ENCODE measurements around the gene DMD. TPM values are rescaled to one million over a fixed set of nuclear protein-coding genes. Genes with fewer than 3 reads are reported as not detected.

Gene DMD
- polyA plus RNA-seq, 2 of the 4 experiments (the other 2 are of a cell fraction): 0.03 TPM; not detected in 1

DNA sequence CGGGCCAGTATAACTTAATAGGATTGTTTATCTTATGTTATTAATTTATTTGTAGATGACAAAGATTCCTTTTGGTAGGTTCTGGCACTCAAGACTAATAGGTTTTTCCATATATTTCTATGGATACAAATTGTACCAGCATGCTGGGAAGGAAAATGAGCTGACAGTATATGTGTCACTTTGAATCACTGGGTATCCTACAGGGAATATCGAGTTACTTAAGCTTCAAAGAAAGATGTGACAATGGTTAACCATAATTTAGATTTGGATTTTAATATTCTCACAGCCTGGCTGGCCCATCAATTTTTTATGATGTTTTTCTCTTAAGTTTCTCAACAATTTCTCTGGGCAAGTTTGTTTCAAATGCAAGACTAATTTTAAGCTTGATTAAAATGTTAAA is 1640.7 kb downstream of the DMD start:
- 0% methylated on average over 2 of the region's 2 CpGs for WGBS (ENCODE audit: missing lambda C conversion rate)
- no peaks in the 10 kb centered on the region for H3K4me1 ChIP-seq
- H3K4me3 ChIP-seq: no peak overlapping the region
- no peak for ATAC-seq
- no peak for TF ChIP-seq FOSL2 (IDR thresholded peaks at IDR 0.05)
- no peak for TF ChIP-seq FOSL2 (CRISPR knock-in tag; IDR thresholded peaks at IDR 0.05)
- no peak for TF ChIP-seq SMC3 (IDR thresholded peaks at IDR 0.05)
- TF ChIP-seq, protein P1, sequence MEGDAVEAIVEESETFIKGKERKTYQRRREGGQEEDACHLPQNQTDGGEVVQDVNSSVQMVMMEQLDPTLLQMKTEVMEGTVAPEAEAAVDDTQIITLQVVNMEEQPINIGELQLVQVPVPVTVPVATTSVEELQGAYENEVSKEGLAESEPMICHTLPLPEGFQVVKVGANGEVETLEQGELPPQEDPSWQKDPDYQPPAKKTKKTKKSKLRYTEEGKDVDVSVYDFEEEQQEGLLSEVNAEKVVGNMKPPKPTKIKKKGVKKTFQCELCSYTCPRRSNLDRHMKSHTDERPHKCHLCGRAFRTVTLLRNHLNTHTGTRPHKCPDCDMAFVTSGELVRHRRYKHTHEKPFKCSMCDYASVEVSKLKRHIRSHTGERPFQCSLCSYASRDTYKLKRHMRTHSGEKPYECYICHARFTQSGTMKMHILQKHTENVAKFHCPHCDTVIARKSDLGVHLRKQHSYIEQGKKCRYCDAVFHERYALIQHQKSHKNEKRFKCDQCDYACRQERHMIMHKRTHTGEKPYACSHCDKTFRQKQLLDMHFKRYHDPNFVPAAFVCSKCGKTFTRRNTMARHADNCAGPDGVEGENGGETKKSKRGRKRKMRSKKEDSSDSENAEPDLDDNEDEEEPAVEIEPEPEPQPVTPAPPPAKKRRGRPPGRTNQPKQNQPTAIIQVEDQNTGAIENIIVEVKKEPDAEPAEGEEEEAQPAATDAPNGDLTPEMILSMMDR (IDR thresholded peaks at IDR 0.05): no peak
- no peak for TF ChIP-seq NPAS2 (CRISPR knock-in tag; IDR thresholded peaks at IDR 0.05; ENCODE audit: borderline replicate concordance)
- no peak overlapping the region for H3K27ac ChIP-seq
- CTCF ChIA-PET: no interaction called here
- FAIRE-seq: no peak
- H3K4me2 ChIP-seq: no peak overlapping the region
- H3K9me3 ChIP-seq: no peaks in the 10 kb centered on the region
- DNase-seq (ENCODE audit: low read depth in 1 of 2, low spot score in 1 of 2): no peak
- POLR2A ChIA-PET: no interaction called here

DNA sequence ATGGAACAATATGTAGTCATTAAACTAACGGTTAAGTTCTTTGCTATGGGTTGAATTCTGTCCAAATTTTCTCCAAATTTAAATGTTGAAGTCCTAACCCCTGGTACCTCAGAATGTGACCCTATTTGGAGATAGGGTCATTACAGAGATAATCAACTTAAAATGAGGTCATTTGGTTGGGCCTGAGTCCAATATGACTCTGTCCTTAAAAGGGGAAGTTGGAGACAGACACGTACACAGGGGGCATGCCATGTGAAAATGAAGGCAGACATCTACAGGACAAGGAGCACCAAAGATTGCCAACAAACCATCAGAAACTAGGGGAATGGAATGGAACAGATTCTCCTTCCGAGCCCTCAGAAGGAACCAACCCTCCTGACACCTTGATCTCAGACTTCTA is 1647.6 kb downstream of the DMD start:
- TF ChIP-seq HDAC2 (IDR thresholded peaks at IDR 0.05) (no peak), TP53 (CRISPR knock-in tag; IDR thresholded peaks at IDR 0.05) (no peak)
- no peak for ATAC-seq
- no peak overlapping the region for H3K4me3 ChIP-seq
- no peak for DNase-seq (ENCODE audit: low read depth in 1 of 2, low spot score in 1 of 2)
- H3K27ac ChIP-seq: no peak overlapping the region
- FAIRE-seq: no peak
- POLR2A ChIA-PET: no interaction called here
- no peaks in the 10 kb centered on the region for H3K9me3 ChIP-seq
- no peaks in the 10 kb centered on the region for H3K4me1 ChIP-seq
- CTCF ChIA-PET: no interaction called here
- WGBS (ENCODE audit: missing lambda C conversion rate): 1% methylated on average over 3 of the region's 3 CpGs
- H3K4me2 ChIP-seq: no peak overlapping the region

DNA sequence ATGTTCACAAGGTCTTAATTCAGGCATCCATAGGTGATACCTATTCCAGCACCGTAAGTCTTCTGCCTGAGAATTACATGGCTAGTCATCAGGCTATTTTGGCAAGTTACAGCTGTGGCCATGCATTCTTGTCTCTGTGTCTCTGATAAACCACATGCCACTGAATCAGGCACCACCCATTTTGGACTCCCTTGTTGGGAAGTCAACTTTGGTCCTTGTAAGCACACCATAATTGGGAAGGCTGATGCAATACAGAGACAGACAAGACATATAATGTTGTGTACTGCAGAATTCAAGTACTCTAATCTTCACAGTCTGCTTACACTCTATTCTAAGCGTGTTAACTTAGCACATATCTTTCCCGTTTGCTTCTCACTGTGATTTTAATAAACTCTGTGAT is 1655.8 kb downstream of the DMD start:
- WGBS (ENCODE audit: missing lambda C conversion rate): 6% methylated on average over 3 of the region's 3 CpGs
- Histone ChIP-seq H3K9me3 (no peaks in the 10 kb centered on the region), H3K4me3 (no peak overlapping the region), H3K4me2 (no peak overlapping the region), H3K4me1 (no peaks in the 10 kb centered on the region), H3K27ac (no peak overlapping the region)
- ChIA-PET CTCF (no interaction called here), POLR2A (no interaction called here)
- ATAC-seq: no peak
- DNase-seq (ENCODE audit: low read depth in 1 of 2, low spot score in 1 of 2): no peak
- FAIRE-seq: peak; percentile 49
- no peak for TF ChIP-seq KDM5A (IDR thresholded peaks at IDR 0.05)
- TF ChIP-seq GATA3 (IDR thresholded peaks at IDR 0.05; ENCODE audit: borderline replicate concordance): no peak
- no peak for TF ChIP-seq KDM1A (IDR thresholded peaks at IDR 0.05; ENCODE audit: low read depth)
- TF ChIP-seq, protein P2, sequence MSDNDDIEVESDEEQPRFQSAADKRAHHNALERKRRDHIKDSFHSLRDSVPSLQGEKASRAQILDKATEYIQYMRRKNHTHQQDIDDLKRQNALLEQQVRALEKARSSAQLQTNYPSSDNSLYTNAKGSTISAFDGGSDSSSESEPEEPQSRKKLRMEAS (IDR thresholded peaks at IDR 0.05): no peak
- no peak for TF ChIP-seq SMC3 (IDR thresholded peaks at IDR 0.05)
- no peak for TF ChIP-seq RNF2 (IDR thresholded peaks at IDR 0.05; ENCODE audit: borderline replicate concordance, low read depth)
- no peak for TF ChIP-seq TP53 (CRISPR knock-in tag; IDR thresholded peaks at IDR 0.05)
- no peak for TF ChIP-seq HDAC2 (IDR thresholded peaks at IDR 0.05)
- TF ChIP-seq BHLHE40 (IDR thresholded peaks at IDR 0.05; ENCODE audit: low read depth, low read length): no peak
- no peak for TF ChIP-seq RCOR1 (IDR thresholded peaks at IDR 0.05; ENCODE audit: low read depth, low read length)
- TF ChIP-seq HEYL (CRISPR knock-in tag; IDR thresholded peaks at IDR 0.05): no peak
- no peak for TF ChIP-seq RAD21 (conservative IDR thresholded peaks at IDR 0.05 in 1 of 2, IDR thresholded peaks at IDR 0.05 in 1 of 2)
- no peak for TF ChIP-seq HOXA7 (CRISPR knock-in tag; IDR thresholded peaks at IDR 0.05)
- TF ChIP-seq CBX8 (IDR thresholded peaks at IDR 0.05): no peak
- TF ChIP-seq HOXB5 (CRISPR knock-in tag; IDR thresholded peaks at IDR 0.05): no peak
- TF ChIP-seq RARB (CRISPR knock-in tag; IDR thresholded peaks at IDR 0.05): no peak
- TF ChIP-seq MAZ (IDR thresholded peaks at IDR 0.05; ENCODE audit: borderline replicate concordance, low read depth, low read length): no peak
- no peak for TF ChIP-seq TFCP2L1 (CRISPR knock-in tag; IDR thresholded peaks at IDR 0.05)
- TF ChIP-seq, protein P3, sequence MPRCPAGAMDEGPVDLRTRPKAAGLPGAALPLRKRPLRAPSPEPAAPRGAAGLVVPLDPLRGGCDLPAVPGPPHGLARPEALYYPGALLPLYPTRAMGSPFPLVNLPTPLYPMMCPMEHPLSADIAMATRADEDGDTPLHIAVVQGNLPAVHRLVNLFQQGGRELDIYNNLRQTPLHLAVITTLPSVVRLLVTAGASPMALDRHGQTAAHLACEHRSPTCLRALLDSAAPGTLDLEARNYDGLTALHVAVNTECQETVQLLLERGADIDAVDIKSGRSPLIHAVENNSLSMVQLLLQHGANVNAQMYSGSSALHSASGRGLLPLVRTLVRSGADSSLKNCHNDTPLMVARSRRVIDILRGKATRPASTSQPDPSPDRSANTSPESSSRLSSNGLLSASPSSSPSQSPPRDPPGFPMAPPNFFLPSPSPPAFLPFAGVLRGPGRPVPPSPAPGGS (IDR thresholded peaks at IDR 0.05): no peak
- no peak for TF ChIP-seq NPAS2 (CRISPR knock-in tag; IDR thresholded peaks at IDR 0.05; ENCODE audit: borderline replicate concordance)

All from A549 (cell line).